NOMO-1 treated with dmso at 0.1 percent for 144 hours (cell line): Measurements from ENCODE around the gene IL3RA.
"Not testable (repeated sequence)": the region's sequence is repeated elsewhere in the genome, so short reads cannot be mapped to it uniquely, and the experiment has no call there.

Source experiments
- DNase-seq: peaks from one replicate; lab custom pipeline; 2025; ENCODE audit not compliant: unreplicated experiment; lab: John Stamatoyannopoulos, UW

The IL3RA gene

DNA sequence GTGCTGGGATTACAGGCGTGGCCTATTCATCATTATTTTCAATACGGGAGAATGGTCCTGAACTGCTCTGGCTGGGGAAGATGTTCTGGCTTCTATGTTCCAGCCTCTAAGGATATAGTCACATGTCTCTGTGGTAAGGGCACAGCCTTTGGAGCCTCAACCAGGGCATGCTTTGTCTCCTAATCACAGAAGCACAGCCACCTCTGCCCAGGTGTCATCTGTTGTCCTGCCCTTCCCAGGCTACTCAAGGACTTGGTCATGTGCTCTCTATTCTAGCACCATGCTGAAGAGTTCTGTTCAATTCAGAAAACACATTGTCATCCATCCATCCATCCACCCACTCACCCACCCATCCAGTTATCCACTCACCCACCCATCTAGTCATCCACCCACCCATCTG, 86.6 kb downstream of the IL3RA start:
- no peak for DNase-seq

DNA sequence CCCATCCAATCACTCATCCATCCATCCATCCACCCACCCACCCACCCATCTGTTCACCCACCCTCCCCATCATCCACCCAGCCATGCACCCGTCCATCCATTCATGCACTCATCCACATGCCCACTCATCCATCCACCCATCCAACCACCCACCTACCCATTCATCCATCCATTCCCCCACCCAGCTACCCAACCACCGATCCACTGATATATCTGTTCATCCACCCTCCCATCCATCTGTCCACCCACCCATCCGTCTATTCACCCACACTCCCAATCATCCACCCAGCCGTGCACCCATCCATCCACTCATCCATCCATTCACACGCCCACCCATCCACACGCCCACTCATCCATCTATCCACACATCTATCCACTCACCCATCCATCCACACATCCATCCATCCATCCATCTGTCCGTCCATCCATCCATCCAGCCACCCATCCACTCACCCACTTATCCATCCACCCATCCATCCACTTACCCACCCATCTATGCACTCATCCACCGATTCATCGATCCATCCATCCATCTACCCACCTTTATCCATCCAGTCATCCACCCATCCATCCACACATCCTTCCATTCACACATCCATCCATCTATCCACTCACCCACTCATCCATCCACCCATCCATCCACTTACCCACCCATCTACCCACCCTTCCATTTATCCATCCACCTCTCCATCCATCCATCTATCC, 87.7 kb downstream of the IL3RA start:
- DNase-seq = no peak

DNA sequence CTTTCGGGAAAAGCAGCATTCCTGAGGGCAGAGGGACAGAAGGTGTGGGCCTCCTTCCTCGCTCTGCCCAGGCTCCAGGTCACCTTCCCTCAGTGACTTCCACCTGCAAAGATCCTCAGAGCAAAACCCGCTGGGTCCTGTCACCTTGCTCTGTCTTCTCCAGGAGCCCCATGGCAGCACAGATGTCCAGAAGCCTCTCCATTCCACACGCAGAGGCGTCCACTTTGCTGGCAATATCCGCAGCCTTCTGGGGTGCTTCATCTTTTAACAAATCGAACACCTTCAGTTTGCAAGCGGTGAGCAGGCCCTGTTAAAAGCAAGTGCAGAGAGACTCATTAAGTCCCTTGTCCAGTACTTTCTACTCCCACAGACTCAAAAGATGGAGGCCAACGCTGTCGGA, 88.8 kb downstream of the IL3RA start:
- no peak for DNase-seq

DNA sequence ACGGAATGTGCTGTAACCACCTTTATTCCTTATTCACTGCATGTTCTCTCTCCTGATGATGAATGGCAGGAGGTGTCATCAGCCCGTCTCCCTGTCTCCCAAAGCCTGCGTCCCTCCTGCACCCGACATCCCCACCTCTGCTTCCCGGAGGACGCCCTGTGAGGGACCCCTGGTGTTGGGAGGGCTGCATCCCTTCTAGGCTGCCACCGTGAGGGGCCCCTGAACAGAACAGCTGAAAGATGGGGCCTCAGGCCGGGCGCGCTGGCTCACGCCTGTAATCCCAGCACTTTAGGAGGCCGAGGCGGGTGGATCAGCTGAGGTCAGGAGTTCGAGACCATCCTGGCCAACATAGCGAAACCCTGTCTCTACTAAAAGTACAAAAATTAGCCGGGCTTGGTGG, 89.7 kb downstream of the IL3RA start:
- not testable (repeated sequence) for DNase-seq

DNA sequence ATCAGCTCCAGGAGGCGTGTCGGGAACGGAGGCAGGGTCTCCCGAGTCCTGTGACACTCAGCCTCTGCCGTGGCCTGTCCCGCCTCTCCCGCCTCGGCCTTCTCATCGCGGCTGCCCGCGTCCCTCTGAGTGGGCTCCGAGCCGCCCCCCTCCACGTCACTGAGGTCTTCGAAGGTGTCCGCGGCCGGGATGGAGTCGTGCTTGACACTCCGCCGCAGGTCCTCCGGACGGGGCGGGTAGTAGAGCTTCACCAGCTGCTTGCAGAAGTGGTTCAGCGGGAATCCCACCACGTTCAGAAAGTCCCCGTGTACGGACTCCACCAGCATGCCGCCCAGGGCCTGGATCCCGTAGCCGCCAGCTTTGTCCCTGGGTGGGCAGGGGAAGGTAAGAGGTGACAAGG, 91.2 kb downstream of the IL3RA start:
- DNase-seq = no peak

DNA sequence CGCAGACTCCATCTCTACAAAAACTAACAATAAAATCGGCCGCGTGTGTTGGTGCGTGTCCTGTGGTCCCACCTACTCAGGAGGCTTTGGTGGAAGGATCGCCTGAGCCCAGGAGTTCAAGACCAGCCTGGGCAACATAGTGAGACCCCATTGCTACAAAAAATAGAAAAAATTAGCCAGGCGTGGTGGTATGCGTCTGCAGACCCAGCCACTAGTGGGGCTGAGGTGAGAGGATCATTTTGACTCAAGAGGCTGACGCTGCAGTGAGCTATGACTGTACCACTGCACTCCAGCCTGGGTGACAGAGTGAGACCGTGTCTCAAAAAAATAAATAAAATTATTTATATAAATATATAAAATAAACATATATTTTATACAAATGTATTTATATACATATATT, 93.9 kb downstream of the IL3RA start:
- DNase-seq = no peak
